ENCODE measurements around the gene SHISAL1. TPM values are rescaled to one million over a fixed set of nuclear protein-coding genes. Genes with fewer than 3 reads are reported as not detected.

The SHISAL1 gene
- total and polyA plus RNA-seq, 2 experiments from 2014 or later = 0.58 to 2.2 TPM

DNA sequence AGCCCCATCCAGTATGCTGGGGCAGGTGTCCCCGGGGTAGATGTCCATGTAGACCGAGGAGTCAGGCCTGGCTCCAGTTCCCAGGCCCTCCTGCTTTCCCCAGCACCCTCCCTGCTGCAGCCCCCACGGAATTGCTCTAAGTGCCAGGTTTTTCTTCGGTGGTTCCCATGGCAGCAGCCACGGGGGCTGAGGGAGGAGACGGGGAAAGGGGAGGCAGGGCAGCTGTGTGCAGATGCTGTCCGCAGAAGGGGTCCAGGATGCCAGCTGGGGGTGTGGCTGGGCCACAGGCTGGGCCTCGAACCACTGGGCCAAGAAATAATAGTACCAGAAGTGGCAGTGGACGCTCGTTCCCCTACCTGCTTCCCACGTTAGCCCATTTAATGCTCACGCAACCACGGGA is 25.0 kb downstream of the SHISAL1 start:
- WGBS, 2 experiments (ENCODE audit: low coverage in 1 of 2, low lambda C conversion rate in 2 of 2, missing lambda C conversion rate in 2 of 2) = 84 to 86% methylated on average over 13 of the region's 13 CpGs
- Histone ChIP-seq H3K27ac (peak overlapping the region; percentile 63; the same call in 1 of the 2 replicates), H3K27me3 (replicated peaks; ENCODE audit: insufficient read depth) (no peaks in the 10 kb centered on the region), H3F3A (ENCODE audit: insufficient read depth) (peaks cover 12% of the 10 kb centered on the region; the same call in 1 of the 2 replicates), H3K79me2 (ENCODE audit: insufficient read depth) (no peaks in the 10 kb centered on the region), H3K9me3 (ENCODE audit: low read depth) (no peaks in the 10 kb centered on the region), H3K4me2 (ENCODE audit: unreplicated experiment) (no peak overlapping the region), H3K4me3 (no peak overlapping the region), H3K36me3 (ENCODE audit: low read depth) (no peaks in the 10 kb centered on the region), H3K9ac (no peak overlapping the region; the same call in 1 of the 2 replicates), H3K4me1 (ENCODE audit: insufficient read depth) (peaks cover 34% of the 10 kb centered on the region), H2AFZ (no peak overlapping the region), H3K9me2 (ENCODE audit: insufficient read depth) (no peaks in the 10 kb centered on the region), H4K20me1 (ENCODE audit: insufficient read depth) (no peaks in the 10 kb centered on the region)
- in situ Hi-C loops (cut with MboI) = no loop called here
- no peak for TF ChIP-seq EZH2 (IDR thresholded peaks at IDR 0.05; ENCODE audit: insufficient read depth, poor library complexity, severe bottlenecking)
- DNase-seq = no peak

DNA sequence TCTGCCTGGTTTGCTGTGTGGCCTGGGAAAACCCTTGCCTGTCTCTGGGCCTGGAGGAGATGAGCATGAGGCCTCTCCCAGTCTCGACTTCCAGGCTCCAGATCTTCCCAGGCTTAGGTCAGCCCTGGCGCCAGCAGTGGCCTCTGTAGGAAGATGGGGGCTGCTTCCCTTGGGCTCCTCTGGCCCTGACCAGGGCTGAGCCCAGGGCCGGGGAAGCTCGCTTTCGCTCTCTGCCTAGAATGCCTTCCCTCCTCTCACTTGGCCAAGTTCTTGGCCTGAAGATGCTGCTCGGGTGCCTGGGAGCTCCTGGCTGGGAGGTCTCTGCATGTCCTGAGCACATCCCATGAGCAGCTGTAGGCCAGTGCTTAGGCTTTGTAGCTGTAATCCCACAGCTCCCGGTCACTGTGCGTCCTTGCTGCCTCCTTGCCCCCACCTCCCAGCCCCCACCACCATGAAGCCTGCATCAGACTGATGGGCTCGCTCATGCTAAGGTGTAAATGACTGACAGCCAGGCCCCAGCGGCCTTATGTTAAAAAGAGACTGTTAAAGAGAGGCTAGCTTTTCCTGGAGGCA is 25.5 kb downstream of the SHISAL1 start:
- TF ChIP-seq EZH2 (IDR thresholded peaks at IDR 0.05; ENCODE audit: insufficient read depth, poor library complexity, severe bottlenecking) = no peak
- TF ChIP-seq EZH2phosphoT487 (IDR thresholded peaks at IDR 0.05; ENCODE audit: insufficient read depth, low read depth) = no peak
- peak overlapping the region; percentile 57 for H3K9ac ChIP-seq
- H3K9me3 ChIP-seq (ENCODE audit: low read depth) = no peaks in the 10 kb centered on the region
- H3K4me2 ChIP-seq (ENCODE audit: unreplicated experiment) = no peak overlapping the region
- no peaks in the 10 kb centered on the region for H3K79me2 ChIP-seq (ENCODE audit: insufficient read depth)
- in situ Hi-C loops (cut with MboI) = no loop called here
- peaks cover 12% of the 10 kb centered on the region; the same call in 1 of the 2 replicates for H3F3A ChIP-seq (ENCODE audit: insufficient read depth)
- peak overlapping the region; percentile 33; the same call in 1 of the 2 replicates for H2AFZ ChIP-seq
- H3K27ac ChIP-seq = peak overlapping the region; percentile 63
- H3K9me2 ChIP-seq (ENCODE audit: insufficient read depth) = no peaks in the 10 kb centered on the region
- no peaks in the 10 kb centered on the region for H3K36me3 ChIP-seq (ENCODE audit: low read depth)
- 37 to 49% methylated on average over 8 to 10 of the region's 10 CpGs for WGBS, 2 experiments (ENCODE audit: low coverage in 1 of 2, low lambda C conversion rate in 2 of 2, missing lambda C conversion rate in 2 of 2)
- no peak overlapping the region for H3K4me3 ChIP-seq
- H3K4me1 ChIP-seq (ENCODE audit: insufficient read depth) = peaks cover 34% of the 10 kb centered on the region
- peak; percentile 60 for DNase-seq
- H4K20me1 ChIP-seq (ENCODE audit: insufficient read depth) = no peaks in the 10 kb centered on the region
- H3K27me3 ChIP-seq (replicated peaks; ENCODE audit: insufficient read depth) = no peaks in the 10 kb centered on the region

DNA sequence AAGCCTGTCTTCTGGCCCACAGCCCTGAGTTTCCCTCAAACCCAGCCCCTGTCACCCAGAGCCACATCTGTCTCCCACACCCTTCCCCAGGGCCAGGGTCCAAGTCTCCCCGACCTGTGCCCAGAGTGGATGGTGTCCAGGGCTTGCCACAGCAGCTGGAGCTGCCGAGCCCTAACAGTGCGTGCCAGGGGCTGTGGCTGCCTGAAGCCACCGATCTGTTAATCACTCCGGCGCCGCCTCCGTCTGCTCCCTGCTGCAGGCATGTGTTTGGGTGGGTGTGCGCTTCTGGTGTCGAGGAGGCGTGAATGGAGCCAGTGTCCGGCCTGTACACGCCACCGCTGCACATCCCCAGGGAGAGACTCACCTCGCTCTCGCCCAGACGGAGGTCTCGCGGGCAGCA is 26.1 kb downstream of the SHISAL1 start:
- peak; percentile 95 for DNase-seq

DNA sequence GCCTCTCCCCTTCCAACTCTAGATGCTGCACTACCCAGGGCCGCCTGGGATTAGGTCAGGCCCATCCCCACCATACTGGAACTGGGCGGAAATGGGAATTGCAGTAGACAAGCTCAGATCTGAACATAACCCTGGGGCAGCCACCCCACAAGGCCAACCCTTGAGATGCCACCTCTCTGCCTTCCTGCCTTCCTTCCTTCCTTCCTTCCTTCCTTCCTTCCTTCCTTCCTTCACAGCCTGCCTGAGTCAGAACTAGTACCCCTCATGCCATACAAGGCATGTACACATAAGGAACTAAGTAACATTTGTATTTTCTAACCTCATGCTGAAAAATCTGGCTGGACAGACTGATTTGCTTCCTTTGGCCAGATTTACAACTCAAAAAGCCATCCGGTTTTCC is 28.0 kb downstream of the SHISAL1 start:
- Histone ChIP-seq H3K27me3 (replicated peaks; ENCODE audit: insufficient read depth) (no peaks in the 10 kb centered on the region), H3K4me3 (no peak overlapping the region), H3K4me2 (ENCODE audit: unreplicated experiment) (no peak overlapping the region), H3K79me2 (ENCODE audit: insufficient read depth) (no peaks in the 10 kb centered on the region), H3K36me3 (ENCODE audit: low read depth) (no peaks in the 10 kb centered on the region), H3K9me2 (ENCODE audit: insufficient read depth) (no peaks in the 10 kb centered on the region), H3K27ac (no peak overlapping the region), H3K4me1 (ENCODE audit: insufficient read depth) (peaks cover 21% of the 10 kb centered on the region), H3K9ac (no peak overlapping the region), H2AFZ (no peak overlapping the region), H3F3A (ENCODE audit: insufficient read depth) (peaks cover 12% of the 10 kb centered on the region; the same call in 1 of the 2 replicates), H4K20me1 (ENCODE audit: insufficient read depth) (no peaks in the 10 kb centered on the region), H3K9me3 (ENCODE audit: low read depth) (no peaks in the 10 kb centered on the region)
- DNase-seq = no peak
- 89 to 93% methylated on average over 3 of the region's 3 CpGs for WGBS, 2 experiments (ENCODE audit: low coverage in 1 of 2, low lambda C conversion rate in 2 of 2, missing lambda C conversion rate in 2 of 2)
- in situ Hi-C loops (cut with MboI) = no loop called here
- no peak for TF ChIP-seq EZH2 (IDR thresholded peaks at IDR 0.05; ENCODE audit: insufficient read depth, poor library complexity, severe bottlenecking)
- no peak for TF ChIP-seq EZH2phosphoT487 (IDR thresholded peaks at IDR 0.05; ENCODE audit: insufficient read depth, low read depth)

More for the DNA sequence above, 26.1 kb downstream of the SHISAL1 start:
- TF ChIP-seq EZH2 (IDR thresholded peaks at IDR 0.05; ENCODE audit: insufficient read depth, poor library complexity, severe bottlenecking) (no peak), EZH2phosphoT487 (IDR thresholded peaks at IDR 0.05; ENCODE audit: insufficient read depth, low read depth) (no peak)
- Histone ChIP-seq H3K27me3 (replicated peaks; ENCODE audit: insufficient read depth) (no peaks in the 10 kb centered on the region), H3K9me3 (ENCODE audit: low read depth) (no peaks in the 10 kb centered on the region), H3K4me3 (no peak overlapping the region), H3K4me2 (ENCODE audit: unreplicated experiment) (peak overlapping the region; percentile 12), H3K9ac (peak overlapping the region; percentile 57), H3K79me2 (ENCODE audit: insufficient read depth) (no peaks in the 10 kb centered on the region), H4K20me1 (ENCODE audit: insufficient read depth) (no peaks in the 10 kb centered on the region), H3F3A (ENCODE audit: insufficient read depth) (peaks cover 12% of the 10 kb centered on the region; the same call in 1 of the 2 replicates), H3K9me2 (ENCODE audit: insufficient read depth) (no peaks in the 10 kb centered on the region), H3K27ac (peak overlapping the region; percentile 63), H3K36me3 (ENCODE audit: low read depth) (no peaks in the 10 kb centered on the region), H3K4me1 (ENCODE audit: insufficient read depth) (peaks cover 32% of the 10 kb centered on the region), H2AFZ (peak overlapping the region; percentile 33; the same call in 1 of the 2 replicates)
- WGBS, 2 experiments (ENCODE audit: low coverage in 1 of 2, low lambda C conversion rate in 2 of 2, missing lambda C conversion rate in 2 of 2) = 3 to 8% methylated on average over 19 of the region's 19 CpGs
- in situ Hi-C loops (cut with MboI) = no loop called here
